Measurements from ENCODE around the gene OR51M1. TPM values are rescaled to one million over a fixed set of nuclear protein-coding genes. Genes with fewer than 3 reads are reported as not detected.
"Not testable (repeated sequence)": the region's sequence is repeated elsewhere in the genome, so short reads cannot be mapped to it uniquely, and the experiment has no call there.

Gene OR51M1, protein sequence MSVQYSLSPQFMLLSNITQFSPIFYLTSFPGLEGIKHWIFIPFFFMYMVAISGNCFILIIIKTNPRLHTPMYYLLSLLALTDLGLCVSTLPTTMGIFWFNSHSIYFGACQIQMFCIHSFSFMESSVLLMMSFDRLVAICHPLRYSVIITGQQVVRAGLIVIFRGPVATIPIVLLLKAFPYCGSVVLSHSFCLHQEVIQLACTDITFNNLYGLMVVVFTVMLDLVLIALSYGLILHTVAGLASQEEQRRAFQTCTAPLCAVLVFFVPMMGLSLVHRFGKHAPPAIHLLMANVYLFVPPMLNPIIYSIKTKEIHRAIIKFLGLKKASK
- not detected for total RNA-seq
- long read RNA-seq, donor 1: 0 reads
- long read RNA-seq, donor 2: 0 reads

- intact Hi-C loops (cut with DNase I): no loop called here
- no peak for DNase-seq (ENCODE audit: low spot score)
These were observed at the start of gene OR51M1 for GRCh38 chr11:5383576-5383975. TSS of gene OR51M1 (plus strand) at chr11:5383812. CDS start at chr11:5389399, 5,587 bp downstream.

DNA sequence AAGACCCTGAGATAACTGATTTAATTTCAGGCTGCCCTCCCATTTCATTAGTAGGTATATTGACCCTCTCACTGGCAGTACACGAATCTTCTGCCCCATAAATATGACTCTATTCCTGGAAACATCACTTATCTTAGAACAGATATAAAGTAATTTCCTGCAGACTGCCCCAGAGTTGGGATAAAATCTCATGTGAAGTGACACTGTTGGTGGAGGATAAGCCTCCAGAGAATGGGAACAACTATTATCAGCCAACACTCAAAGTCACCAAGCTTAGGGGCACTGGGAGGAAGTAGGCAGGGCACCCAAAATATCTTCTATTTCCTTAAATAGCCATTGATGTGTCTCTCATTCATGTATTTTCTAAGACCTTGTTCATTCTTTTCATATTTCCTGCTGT is 48.4 kb upstream of the OR51M1 start:
- intact Hi-C loops (cut with DNase I): no loop called here
- DNase-seq (ENCODE audit: low spot score): no peak

DNA sequence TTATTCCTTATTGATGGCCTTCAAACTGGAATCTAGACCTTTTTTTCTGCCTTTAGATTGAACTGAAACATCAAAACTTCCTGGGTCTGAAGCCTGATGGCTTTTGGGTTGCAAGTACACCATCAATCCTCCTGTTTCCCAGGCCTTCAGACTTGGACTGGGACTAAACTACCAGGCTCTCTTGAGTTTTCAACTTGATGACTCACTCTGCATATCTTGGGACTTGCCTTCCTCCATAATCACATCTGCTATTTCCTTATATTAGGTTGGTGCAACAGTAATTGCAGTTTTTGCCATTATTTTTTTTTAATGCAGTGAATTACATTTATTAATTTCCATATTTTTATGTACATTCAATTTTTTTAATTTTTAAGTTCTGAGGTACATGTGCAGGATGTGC is 47.3 kb upstream of the OR51M1 start:
- intact Hi-C loops (cut with DNase I): no loop called here
- DNase-seq (ENCODE audit: low spot score): no peak

DNA sequence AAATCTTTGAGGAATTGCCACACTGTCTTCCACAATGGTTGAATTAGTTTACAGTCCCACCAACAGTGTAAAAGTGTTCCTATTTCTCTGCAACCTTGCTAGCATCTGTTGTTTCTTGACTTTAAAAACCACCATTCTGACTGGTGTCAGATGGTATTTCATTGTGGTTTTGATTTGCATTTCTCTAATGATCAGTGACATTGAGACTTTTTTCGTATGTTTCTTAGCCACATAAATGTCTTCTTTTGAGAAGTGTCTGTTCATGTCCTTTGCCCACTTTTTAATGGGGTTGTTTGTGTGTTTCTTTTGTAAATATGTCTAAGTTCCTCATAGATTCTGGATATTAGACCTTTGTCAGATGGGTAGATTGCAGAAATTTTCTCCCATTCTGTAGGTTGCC is 46.4 kb upstream of the OR51M1 start:
- DNase-seq (ENCODE audit: low spot score); intact Hi-C loops (cut with DNase I): not testable (repeated sequence)

- intact Hi-C loops (cut with DNase I): no loop called here
- no peak for DNase-seq (ENCODE audit: low spot score)
These were observed 43.8 kb upstream of the OR51M1 start for GRCh38 chr11:5339771-5340322.

- intact Hi-C loops (cut with DNase I): no loop called here
- DNase-seq (ENCODE audit: low spot score): no peak
These were observed 39.9 kb upstream of the OR51M1 start, which contains the start of gene OR51B5 for GRCh38 chr11:5343474-5344335. TSS of gene OR51B5 (minus strand) at chr11:5343524. CDS start at chr11:5343524, 0 bp downstream.

GRCh38 chr11:5345831-5346230 is 37.8 kb upstream of the OR51M1 start:
- intact Hi-C loops (cut with DNase I): no loop called here
- no peak for DNase-seq (ENCODE audit: low spot score)

- no peak for DNase-seq (ENCODE audit: low spot score)
- intact Hi-C loops (cut with DNase I): no loop called here
These were observed 34.9 kb upstream of the OR51M1 start for GRCh38 chr11:5348551-5349194.

DNA sequence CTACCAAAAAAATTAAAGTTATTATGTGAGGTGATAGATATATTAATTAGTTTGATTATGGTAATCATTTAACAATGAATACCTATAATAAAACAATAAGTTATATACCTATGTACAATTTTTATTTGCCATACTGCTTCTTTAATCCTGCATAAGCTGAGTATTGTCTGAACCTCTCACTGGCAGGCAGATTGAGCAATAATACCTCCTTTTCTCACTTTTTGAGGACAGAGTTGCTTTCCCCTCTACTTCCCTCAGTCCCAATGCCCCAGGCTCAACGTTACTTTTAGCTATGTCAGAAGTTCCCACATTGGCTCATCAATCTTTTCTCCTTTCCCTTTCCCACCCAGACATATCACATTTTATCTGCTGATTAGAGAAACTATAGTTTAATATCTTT is 34.1 kb upstream of the OR51M1 start:
- no peak for DNase-seq (ENCODE audit: low spot score)
- intact Hi-C loops (cut with DNase I): no loop called here

DNA sequence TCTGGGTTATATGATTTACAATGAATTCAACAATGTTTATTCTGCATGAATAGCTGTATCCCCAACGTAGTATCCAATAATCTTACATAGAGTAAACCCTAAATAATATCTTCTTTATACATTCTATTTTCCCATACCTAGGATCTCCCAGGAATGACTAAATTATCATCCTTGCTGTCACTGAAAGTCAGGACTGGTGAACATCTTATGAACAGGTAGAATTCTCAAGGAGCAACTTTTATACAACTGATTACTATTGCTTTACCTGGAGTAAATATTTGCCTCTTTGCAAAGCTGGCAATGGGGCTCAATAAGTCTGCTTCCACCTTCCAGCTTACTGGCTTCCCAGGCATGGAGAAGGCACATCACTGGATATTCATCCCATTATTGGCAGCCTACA is 32.4 kb upstream of the OR51M1 start, which contains the start of gene OR51B6:
TSS of gene OR51B6 (plus strand) at position 301 of the 400 bp plus-strand sequence. CDS start at position 301, 0 bp downstream.
- intact Hi-C loops (cut with DNase I): no loop called here

DNA sequence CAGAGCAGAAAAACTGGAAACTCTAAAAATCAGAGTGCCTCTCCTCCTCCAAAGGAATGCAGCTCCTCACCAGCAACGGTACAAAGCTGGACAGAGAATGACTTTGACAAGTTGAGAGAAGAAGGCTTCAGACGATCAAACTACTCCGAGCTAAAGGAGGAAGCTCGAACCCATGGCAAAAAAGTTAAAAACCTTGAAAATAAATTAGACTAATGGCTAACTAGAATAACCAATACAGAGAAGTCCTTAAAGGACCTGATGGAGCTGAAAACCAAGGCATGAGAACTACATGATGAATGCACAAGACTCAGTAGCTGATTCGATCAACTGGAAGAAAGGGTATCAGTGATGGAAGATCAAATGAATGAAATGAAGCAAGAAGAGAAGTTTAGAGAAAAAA is 27.6 kb upstream of the OR51M1 start:
- intact Hi-C loops (cut with DNase I); DNase-seq (ENCODE audit: low spot score): not testable (repeated sequence)

More for the DNA sequence above, 32.4 kb upstream of the OR51M1 start, which contains the start of gene OR51B6:
- DNase-seq (ENCODE audit: low spot score): no peak

GRCh38 chr11:5362017-5362625 is 21.5 kb upstream of the OR51M1 start:
- DNase-seq (ENCODE audit: low spot score): no peak
- intact Hi-C loops (cut with DNase I): no loop called here

DNA sequence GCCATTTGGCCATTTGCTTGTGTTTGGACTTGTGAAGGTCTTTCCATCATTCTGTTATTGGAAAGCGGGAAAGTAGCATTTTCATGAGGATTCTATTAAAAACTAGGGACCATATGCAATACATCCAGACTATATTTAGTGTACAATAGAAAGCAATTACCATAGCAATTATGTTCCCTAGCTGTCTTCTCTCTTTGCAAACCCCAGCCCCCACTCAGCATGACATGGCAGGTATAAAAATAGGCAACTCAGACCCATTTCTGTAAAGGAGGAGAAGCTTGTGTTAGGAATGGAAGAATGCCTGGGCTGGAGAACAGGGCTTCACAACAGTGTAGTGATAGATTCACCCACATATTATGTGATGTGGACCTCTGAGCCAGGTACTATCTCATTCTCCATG is 19.9 kb upstream of the OR51M1 start:
- intact Hi-C loops (cut with DNase I): no loop called here

DNA sequence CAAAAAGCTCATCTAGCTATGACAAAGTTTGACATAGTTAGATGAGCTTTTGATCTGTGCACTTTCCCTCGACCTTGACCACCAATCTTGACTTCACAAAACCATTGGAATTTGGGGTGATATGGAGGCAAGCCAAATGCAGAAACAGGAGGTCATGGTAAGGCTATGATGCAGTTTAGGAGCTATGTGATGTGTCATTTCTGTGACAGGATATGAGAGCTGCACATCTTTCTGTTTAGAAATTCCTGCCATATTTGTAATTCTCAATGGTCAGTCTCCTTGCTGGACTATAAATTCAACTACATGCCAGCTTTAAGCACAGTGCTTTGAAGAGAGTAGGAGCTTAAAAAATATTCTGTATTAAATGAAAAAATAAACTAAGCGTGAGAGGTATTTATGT is 19.4 kb upstream of the OR51M1 start:
- intact Hi-C loops (cut with DNase I): no loop called here
- no peak for DNase-seq (ENCODE audit: low spot score)

More for the DNA sequence above, 19.9 kb upstream of the OR51M1 start:
- no peak for DNase-seq (ENCODE audit: low spot score)

DNA sequence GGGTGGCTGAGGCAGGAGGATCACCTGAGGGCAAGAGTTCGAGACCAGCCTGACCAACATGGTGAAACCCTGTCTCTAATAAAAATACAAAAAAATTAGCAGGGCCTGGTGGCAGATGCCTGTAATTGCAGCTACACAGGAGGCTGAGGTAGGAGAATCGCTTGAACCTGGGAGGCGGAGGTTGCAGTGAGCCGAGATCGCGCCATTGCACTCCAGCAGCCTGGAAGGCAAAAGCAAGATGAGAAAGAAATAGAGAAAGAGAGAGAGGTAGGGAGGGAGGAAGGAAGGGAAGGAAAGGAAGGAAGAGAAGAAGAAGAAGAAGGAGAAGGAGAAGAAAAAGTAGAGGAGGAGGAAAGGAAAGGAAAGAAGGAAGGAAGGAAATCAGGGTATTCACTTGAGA is 17.2 kb upstream of the OR51M1 start:
- intact Hi-C loops (cut with DNase I); DNase-seq (ENCODE audit: low spot score): not testable (repeated sequence)

DNA sequence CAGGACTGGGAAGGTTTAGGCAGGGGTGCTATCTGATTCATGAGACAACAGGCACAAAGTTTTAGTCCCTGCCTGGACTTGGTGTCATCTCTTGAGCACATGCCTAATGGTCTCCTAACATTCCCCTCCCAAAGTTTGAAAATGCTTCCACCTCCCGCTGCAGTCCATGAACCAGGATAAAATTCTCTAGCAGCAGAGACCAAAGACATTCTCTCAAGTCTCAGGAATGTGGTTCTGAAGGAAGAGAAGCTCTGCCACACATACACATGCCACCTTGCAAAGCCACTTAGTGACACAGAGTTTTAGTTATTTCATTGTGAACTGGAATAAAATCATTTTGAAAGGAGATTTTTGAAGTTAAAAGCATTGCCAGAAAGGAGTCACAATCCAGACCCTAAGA is 16.8 kb upstream of the OR51M1 start:
- no peak for DNase-seq (ENCODE audit: low spot score)
- intact Hi-C loops (cut with DNase I): no loop called here

DNA sequence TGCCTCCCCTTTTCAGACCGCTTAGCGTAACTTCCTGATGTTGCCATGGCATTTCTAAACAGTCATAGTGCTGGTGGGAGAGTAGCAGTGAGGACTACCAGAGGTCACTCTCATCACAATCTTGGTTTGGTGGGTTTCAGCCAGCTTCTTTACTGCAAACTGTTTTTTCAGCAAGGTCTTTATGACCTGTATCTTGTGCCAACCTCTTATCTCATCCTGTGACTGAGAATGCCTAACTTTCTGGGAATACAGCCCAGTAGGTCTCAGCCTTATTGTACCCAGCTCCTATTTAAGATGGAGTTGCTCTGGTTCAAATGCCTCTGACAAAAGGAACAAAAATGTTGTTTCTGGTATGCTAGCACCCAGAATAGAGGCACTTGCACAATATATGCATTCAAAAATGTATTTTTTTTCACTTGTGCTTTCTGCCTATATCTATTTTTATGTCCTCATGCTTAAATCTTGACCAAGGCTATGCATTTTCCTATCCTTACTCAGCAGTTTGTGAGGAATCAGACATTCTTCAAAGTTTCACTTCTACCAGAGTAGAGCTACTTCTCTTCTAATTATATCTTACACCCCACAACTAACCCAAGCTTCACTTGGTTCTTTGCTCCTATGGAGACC is 16.1 kb upstream of the OR51M1 start:
- intact Hi-C loops (cut with DNase I): no loop called here

GRCh38 chr11:5368502-5369043 is 15.0 kb upstream of the OR51M1 start:
- no peak for DNase-seq (ENCODE audit: low spot score)
- intact Hi-C loops (cut with DNase I): no loop called here

More for the DNA sequence above, 16.1 kb upstream of the OR51M1 start:
- DNase-seq (ENCODE audit: low spot score): no peak
